Upper lobe of left lung (tissue), 4 donors: ENCODE data around the gene CPPED1.

Source experiments
- CTCF ChIP-seq, 6 experiments: fragments of 450-650 bp in 4 of 6; fragments of 200-600 bp in 2 of 6; sonication (generic) in 2 of 6; IDR thresholded peaks; one replicate each; pipeline ENCODE4 v1.5.1; 2016 to 2019; ENCODE audit warnings: antibody characterized with exemption in 6 of 6
- POLR2A ChIP-seq, 4 donors: fragments of 450-650 bp; IDR thresholded peaks; one replicate each; pipeline ENCODE4 v1.5.1; 2016 to 2017; ENCODE audit warnings: antibody characterized with exemption in 4 of 4, mild to moderate bottlenecking in 2 of 4

- TF ChIP-seq CTCF (IDR thresholded peaks at IDR 0.05) (no peak), POLR2A (IDR thresholded peaks at IDR 0.05) (no peak)
Measured at GRCh38 chr16:12625716-12626115, 178.0 kb downstream of the CPPED1 start.
